HG03571 (cell line): ENCODE results near the gene KCNIP2.

Experiments used
- ATAC-seq: cut with Tn5 transposase; IDR thresholded peaks from one replicate; pipeline ENCODE4 v1.9.1; 2021; ENCODE audit not compliant: unreplicated experiment

Gene KCNIP2

DNA sequence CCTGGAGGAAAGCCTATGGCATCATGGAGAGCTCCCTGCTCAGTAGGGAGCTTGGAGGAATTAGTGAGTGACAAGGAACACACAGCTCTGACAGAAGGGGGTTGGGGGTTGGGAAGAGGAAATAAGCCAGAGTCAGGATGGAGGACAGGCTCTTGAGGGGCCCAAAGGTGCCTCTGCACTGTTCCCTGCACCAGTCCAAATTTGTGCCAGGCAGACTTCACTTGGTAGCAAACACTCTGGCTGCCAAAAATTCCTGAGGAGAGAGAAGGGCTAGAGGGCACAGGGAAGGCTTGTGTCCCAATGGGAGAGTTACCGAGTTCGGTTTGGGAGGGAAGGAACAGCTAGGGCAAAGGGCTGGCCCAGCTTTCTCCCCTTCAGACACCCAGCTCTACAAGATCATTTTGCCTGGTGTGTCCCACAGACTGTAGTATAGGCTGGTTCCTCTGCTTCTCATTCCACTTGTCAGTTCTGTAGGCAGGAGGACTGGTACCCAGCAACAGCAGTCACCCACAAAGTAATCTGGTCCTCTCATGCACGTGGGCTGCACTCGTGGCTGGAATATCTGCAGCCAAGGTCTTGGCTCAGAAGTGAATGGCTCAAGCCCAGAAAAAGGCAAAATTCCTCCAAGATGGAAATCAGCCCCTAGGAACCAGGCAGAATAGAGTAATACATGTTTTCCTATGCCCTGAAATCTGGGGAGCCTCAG lies 8.0 kb upstream of the KCNIP2 start:
- no peak for ATAC-seq

DNA sequence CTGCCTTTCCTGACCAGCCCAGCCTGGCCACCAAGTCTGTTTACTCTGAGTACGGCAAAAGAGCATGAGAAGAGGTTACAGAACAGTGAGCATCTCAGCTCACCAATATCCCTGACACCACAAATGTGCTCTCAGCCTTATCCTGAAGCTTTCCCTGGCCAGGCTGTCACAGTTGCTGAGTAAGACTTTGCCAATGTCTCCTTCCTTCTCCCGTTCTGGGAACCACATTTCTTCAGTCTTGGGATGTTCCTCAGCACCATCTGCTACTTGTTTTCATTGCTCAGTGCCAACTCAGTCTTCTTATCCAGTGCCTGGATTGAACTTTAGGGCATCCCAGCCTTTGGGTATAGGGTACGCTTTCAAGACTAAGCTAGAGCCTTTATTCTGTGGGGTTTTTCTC lies 7.1 kb upstream of the KCNIP2 start:
- no peak for ATAC-seq

DNA sequence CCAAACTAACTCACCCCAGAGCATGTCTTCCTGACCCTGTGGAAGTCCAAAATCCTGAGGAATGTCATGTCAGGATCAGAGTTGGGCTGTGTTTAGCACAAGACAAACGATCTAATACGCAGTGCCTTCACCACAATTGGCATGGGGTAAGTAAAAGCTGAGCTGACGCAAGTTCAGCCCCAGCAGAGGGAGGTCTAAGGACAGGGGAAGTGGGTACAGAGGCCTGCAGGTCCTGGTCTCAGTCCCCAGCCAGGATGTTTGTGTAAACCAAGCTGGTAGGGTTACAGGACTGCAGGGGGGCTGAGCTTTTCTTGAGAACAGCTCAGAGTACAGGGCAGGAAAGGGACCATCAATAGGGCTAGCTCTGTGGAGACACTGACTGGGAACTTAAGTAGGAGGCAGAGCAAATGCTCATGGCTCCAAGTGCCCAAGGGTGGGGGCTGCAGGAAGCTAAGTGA lies 5.3 kb upstream of the KCNIP2 start:
- ATAC-seq, result no peak

DNA sequence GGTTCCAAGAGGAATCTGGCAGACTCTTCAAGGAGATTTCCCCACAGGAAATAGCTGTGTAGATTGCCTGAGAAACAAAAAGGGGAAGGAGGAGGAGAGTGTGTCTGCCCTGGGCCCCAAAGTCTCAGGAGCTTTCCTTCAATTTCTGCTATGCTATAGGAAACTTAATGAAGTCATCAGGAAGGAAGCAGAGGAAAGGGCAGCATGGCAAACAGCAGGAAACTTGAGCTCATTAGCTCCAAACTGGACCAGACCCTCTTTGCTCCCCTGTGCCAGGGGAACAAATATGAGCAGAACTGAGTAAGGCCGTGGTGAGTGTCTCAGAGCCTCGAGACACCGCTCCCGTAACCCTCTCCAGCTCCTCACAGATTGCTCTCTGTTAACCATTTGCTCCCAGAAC lies 4.8 kb upstream of the KCNIP2 start:
- no peak for ATAC-seq

DNA sequence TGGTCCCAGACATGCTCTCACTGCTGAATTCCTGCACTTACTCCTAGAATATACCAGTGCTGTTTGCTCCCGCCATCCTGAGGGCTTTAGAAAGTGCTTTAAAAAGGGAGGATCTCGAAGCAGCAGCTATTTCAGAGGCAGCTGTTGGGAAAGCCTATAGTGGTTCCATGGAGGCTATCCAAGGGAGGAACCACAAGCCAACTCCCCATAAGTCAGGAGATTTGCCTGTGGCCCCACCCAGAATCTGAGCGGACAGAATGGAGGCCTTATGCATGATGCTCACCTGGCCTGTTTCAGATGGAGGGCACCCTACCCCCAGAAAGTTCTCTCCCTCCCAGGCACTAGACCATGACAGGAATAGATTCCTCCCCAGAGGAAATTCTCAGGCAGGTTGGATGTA lies 2.3 kb upstream of the KCNIP2 start:
- ATAC-seq, result no peak

DNA sequence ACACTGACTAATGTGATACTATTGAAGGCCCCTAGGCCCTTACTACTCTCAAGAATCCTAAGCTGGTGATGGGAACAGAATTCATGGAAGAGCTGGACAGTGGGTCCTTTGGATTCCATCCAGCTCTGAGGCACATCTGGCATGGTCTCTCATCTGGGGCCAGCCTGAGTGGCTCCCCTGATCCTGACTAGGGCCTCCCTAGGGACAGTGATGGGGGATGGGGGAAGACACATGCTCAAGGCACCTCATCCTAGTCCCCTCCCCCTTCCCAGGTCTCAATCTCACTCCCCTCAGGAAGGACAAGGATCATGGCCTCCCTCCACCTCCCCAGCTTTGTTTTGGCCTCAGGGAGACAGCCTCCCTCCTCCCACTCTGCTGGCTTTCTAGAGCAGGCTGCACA lies 1.8 kb downstream of the KCNIP2 start:
- ATAC-seq, result no peak

DNA sequence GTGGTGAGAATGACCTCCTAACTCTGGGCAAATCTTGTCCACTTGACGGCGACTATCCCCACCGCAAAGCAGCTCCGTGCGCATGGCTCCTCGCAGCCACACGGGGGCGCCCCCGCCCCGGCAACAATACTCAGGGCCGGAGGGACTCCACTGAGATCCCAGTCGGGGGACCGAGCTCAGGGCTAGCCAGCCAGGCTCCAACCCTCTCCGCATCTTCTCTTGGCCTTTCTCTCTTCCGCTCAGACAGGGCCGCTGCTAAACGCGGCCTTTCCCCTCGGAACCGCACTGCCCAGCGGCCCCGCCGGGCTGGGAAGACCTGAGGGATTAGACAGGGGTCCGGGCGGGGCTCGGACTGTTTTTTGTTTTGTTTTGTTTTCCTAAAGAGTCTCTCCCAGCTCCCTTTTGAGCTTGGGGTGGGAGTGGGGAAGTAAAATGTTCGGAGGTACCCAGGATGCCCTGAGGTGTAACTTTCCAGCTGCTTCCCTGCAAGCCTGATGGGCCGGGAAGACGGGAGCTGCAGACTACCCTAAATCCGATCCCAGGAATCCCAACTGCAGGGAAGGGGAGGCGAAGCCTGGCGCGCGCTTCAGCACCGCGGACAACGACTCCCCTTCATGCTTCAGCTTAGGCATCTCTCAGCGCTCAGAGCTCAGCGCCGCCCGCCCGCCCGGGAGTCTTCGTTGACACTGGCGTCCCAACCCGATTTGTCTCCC lies 2.7 kb downstream of the KCNIP2 start:
- ATAC-seq, result peak; percentile 58

DNA sequence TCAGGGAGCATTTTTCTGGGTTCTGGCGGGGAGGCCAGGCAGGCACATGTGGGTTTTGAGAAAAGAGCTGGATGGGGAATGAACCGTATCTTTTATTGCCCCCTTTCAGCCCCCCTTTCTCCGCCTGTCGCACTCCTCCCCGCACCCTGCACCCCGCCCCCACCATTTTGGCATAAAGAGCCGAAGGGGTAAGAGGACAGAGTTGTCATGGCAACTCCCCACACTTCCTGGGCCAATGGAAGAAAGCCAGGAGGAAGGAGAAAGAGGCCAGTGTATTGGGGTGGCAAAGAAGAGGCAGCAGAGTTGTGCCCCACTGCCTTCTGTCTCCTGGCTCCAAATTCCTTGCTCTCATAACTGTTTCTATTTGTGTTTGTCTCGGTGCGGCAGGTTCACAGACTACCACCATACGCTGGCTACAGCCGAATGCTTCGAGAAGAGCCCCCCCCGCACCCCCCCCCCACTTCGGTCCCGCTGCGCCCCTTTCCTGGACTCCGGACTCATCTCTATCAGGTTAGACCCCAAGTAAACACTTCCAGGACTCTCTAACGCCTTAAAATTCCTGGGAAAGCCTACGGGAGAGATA lies 3.4 kb downstream of the KCNIP2 start:
- ATAC-seq, result no peak

DNA sequence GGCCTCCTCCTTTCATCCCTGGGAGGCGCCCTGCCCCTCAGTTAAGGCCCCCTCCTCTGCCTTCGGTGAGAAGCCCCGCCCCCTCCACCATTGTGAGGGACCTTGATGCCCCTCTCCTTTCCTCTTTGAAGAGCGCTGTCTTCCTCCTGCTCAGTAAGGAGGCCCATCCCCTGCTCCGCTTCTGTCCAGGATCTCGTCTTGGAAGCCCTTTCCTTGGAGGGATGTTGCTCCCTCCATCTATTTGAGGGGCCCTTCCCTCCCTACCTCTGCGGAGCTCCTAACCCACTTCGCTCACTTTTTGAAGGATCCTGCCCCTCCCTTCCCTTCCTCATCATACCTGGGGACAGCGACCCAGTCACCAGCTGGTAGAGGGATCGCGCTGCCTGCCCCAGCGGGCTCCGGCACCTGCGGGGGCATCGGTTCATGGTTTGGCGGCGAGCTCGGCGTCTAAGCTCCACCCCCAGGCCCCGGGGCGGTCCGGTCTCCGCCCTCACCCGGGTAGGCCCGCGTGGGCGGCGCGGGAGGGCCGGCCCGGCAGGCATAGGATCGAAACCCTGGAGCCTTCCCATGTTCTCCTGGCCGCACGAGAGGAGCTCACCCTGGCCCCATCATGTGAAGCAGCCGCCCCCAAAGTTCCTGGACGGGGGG lies 4.1 kb downstream of the KCNIP2 start:
- ATAC-seq, result no peak

DNA sequence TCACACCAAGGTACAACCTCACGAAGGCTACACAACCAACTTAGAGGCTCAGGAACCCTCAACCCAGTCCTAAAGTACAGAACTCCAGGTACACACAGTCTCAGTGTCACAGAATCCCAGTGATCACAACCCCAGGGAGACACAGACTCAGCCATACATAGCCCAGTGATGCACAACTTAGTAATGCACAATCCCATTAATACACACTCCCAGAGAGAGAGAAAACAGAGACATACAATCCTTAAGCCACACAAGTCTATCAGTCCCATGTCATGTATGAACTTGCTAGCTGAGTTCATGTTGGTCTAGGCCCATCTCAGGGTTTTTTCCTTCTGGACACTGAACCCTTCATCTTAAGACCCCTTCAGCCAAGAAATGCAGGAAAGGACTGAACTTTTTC lies 4.6 kb downstream of the KCNIP2 start:
- ATAC-seq, result no peak

DNA sequence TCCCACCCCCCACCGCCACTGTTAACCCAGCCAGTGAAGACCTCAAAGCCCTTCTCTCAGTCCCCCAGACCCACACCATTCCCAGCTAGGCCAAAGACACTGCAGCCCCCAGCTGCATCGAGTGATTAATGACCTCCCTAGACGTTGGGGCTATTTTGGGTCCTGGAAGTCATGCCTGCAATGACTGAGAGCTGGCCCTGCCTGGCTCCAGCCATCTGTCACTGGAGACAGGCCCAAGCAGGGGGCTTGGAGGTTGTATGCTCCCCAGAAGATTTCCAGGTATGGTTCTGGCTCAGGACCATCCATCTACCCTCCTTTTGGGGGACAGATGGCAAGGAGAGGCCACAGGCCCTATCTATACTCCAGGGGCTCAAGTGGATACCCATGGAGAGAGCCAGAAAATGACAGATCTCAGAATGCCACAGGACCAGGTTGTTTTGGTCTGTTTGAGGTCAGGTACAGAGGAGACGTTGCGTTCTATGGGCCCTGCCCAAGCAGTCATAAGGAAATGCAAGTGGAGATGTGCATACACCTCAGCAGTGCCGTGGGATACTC lies 5.1 kb downstream of the KCNIP2 start:
- ATAC-seq, result no peak

DNA sequence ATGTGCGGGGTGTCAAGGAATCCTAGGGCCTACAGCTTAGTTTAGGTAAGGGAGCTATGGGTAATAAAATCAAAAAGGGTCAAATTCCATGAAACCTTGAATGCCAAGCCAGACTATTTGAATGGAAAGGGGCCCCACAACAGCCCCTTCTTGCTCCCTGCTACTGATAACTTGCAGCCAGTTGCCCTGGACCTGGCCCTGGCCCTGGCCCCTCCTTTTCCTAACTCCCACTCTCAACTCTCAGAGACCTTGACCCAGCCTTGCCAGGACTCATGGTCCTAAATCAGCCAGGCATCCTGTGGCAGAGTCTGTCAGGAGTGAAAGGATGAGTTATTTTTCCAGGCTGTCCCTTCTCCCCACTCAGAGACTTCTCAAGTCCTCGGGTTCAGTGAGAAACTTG lies 5.9 kb downstream of the KCNIP2 start:
- no peak for ATAC-seq

DNA sequence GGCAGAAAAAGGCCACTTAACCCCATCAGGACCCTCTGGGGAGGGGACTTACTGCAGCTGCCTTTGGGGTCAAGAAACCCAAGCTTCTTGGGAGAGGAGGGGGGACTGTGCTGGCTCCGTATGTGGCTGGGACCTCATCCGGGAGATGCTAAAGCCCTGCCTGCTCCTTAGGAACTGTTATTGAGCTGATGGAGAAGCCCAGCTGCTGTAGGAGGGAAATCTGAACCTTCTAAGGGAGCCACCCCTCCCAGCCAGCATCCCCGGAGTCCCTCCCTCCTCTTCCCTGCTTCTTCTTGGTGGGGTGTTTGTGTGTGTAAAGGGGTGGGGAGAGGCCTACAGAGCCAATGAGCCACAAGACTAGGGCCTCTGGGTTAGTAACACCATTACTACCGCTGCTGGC lies 8.2 kb downstream of the KCNIP2 start:
- ATAC-seq, result no peak

DNA sequence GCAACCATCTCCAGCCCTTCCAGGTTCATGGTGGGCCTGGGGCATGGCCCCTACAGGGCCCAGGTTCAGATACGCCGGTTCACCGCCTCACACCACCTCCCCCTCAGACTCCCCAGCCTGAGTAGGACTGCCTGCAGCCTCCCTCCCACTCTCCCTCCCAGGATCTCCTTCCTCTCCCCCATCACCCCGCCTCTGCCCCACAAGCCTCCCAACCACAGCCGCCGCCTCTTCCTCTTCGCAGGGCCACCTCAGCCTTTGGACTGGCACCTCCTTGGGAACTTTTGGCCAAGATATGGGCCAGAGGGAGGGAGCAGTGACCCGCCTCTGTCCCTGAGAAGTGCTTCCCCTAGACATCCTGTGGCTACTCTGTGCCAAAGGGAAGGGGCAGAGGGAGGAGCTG lies 9.3 kb downstream of the KCNIP2 start:
- ATAC-seq, result no peak

DNA sequence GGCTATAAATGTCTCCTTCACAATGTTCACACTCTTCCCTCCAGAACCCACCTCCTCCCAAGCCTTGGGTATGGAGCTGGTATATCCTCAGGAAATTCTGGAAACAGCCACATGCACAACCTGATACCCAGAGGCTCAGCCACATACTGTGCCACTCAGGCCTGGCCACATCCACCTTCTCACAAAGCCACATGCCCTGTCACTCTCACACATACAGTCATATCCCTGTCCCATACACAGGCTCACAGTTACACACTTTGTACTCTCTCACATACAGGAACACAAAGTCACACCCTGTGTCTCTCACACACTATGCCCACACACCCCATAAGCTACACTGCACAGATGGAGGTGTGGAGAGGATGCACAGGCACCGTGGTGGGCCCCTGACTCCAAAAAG lies 10.1 kb downstream of the KCNIP2 start:
- ATAC-seq, result no peak

DNA sequence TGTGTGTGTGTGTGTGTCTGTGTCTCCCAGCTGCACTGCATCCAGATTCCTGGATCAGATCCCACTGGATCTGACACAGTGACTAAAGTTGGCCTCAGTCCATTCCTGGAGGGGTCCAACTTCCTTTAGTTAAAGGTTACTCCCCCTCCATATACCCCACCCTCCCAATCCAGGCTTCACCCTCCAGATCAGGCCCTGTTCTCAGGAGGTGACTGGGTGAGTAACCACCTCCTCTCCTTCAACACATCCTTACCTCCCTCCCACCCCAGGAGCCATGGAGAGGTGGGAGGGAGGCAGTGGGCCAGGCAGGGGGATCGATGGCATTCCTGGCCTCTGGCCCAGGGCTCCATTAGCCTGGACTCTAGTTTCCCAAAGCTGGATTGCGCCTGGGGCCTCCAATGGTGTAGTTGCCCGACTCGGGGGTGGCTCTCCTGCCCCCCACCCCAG lies 11.3 kb downstream of the KCNIP2 start:
- no peak for ATAC-seq

DNA sequence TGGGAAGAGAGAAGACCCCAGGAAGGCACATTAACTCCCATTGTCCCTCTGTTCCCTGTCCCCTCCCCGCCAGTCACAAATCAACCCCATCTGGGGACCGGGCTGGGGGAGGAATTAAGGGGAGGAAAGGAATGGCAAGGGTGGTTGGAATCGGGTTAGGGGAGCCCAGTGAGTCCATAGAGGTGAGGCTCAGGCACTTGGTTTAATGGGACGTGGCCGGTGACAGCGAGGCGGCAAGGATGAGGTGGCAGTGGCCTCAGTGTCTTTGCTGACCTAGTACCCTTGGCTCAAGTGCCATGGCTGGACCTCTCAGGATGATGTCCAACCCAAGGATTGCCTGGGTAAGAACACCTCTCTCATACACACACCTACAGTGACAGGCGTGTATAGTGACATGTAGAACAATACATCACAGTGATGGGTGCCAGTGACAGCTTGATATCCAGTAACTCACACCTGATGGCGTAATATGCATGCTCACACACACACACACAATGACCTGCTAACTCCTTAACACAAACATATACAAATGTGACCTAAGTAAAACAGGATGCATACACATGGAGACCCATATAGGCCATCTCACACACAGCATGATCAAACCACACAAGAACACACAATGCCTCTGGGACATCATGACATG lies 12.3 kb downstream of the KCNIP2 start:
- ATAC-seq, result no peak

DNA sequence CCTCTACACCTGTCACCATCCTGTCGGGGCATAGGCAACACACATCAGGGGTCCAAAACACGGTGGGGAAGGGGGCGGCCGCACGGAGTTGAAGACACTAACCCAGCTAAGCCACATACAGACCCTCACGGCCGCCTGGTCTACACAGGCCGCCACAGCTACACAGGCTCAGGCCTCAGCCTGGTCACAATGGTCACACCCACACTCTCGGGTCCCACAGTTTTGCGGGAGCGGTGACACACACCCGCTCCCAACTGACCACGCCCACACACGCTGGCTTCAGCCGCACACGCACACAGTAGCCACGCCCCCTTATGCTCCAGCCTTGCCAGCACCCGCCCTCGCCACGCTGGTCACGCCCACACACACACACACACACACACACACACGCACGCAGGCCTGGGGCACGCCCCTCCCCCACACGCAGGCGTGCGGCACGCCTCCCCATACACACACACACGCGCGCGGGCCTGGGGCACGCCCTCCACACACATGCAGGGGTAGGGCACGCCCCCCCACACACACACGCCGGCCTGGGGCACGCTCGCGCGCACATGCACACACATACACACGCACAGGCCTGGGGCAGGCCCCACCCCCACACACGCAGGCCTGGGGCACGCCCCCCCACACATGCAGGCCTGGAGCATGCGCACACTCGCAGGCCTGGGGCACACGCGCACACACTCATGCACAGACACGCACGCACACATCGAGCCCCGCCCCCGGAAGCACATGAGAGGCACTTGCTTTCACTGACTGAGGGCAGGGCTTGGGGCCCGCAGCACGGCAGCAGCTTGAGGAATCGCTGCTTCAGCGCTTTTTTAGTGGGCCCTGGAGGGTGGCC lies 13.1 kb downstream of the KCNIP2 start:
- ATAC-seq, result peak; percentile 49

DNA sequence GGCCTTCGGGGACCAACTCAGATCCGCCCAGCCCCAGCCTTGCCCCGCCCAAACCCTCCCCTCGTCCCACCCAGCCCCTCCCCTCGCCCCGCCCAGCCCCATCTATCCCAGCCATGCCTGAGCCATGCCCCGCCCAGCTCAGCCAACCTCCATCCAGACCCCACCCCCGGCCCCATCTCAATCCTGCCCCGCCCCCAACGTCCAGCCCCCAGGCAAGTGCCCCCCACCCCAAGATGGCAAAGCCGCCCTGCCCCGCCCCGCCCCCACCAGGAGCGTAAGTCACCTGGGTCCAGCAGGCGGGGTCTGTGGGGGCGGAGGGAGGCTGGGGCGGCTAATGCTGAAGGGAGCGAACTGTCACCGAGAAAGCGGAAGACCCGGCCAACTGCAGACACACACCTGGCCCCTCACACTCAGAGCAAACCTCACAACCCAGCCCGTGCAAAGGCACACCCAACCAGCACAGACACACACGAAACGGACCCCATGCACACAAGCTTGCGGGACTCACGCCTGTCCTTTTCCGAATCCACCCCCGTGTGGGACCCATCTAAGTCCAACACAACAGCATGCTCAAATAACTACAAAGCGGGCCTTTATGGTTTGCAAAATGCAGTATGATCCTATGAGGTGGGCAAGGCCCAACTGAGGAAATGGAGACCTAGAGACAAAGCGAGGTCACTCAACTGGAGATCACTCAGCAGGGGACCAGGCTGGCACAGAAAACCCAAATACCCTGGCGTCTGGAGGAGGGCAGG lies 13.9 kb downstream of the KCNIP2 start:
- peak; percentile 9 for ATAC-seq
